ENCODE measurements around the gene ZBTB17. TPM values are rescaled to one million over a fixed set of nuclear protein-coding genes. Genes with fewer than 3 reads are reported as not detected.

Gene ZBTB17
- total and polyA plus RNA-seq, 2 donors = 30.7 to 81.3 TPM

GRCh38 chr1:15994081-15994480, 18.2 kb upstream of the ZBTB17 start:
- DNase-seq (ENCODE audit: low read depth in 6 of 9, low spot score in 9 of 9) = no peak
- no peak overlapping the region for H3K27ac ChIP-seq (ENCODE audit: low read depth in 1 of 2, low read length in 1 of 2)
- no peak overlapping the region for H3K4me3 ChIP-seq (ENCODE audit: low read length in 2 of 2)
- H3K9me3 ChIP-seq (ENCODE audit: control insufficient read depth in 2 of 2, insufficient read depth in 1 of 2, low read length in 1 of 2) = no peaks in the 10 kb centered on the region
- 95% methylated on average over 10 of the region's 10 CpGs for WGBS
- no peaks in the 10 kb centered on the region for H3K36me3 ChIP-seq (ENCODE audit: control insufficient read depth in 2 of 2, insufficient read depth in 2 of 2, low read length in 1 of 2)
- H3K4me1 ChIP-seq (ENCODE audit: control insufficient read depth in 2 of 2, insufficient read depth in 2 of 2, low read length in 2 of 2) = no peaks in the 10 kb centered on the region
- peaks cover 0 to 2% of the 10 kb centered on the region in 2 donors for H3K27me3 ChIP-seq (ENCODE audit: control insufficient read depth in 2 of 2, insufficient read depth in 1 of 2, low read length in 1 of 2)

- no peak overlapping the region for H3K4me3 ChIP-seq (ENCODE audit: low read length in 2 of 2)
- H3K4me1 ChIP-seq (ENCODE audit: control insufficient read depth in 2 of 2, insufficient read depth in 2 of 2, low read length in 2 of 2) = no peaks in the 10 kb centered on the region
- H3K9me3 ChIP-seq (ENCODE audit: control insufficient read depth in 2 of 2, insufficient read depth in 1 of 2, low read length in 1 of 2) = no peaks in the 10 kb centered on the region
- H3K27ac ChIP-seq (ENCODE audit: low read depth in 1 of 2, low read length in 1 of 2) = no peak overlapping the region
- WGBS = 98% methylated on average over 15 of the region's 15 CpGs
- peaks cover 0 to 2% of the 10 kb centered on the region in 2 donors for H3K27me3 ChIP-seq (ENCODE audit: control insufficient read depth in 2 of 2, insufficient read depth in 1 of 2, low read length in 1 of 2)
- no peak for DNase-seq (ENCODE audit: low read depth in 6 of 9, low spot score in 9 of 9)
- no peaks in the 10 kb centered on the region for H3K36me3 ChIP-seq (ENCODE audit: control insufficient read depth in 2 of 2, insufficient read depth in 2 of 2, low read length in 1 of 2)
These were observed 17.8 kb upstream of the ZBTB17 start for GRCh38 chr1:15993666-15994065.

GRCh38 chr1:15992582-15993500, 16.9 kb upstream of the ZBTB17 start:
- 63% methylated on average over 17 of the region's 17 CpGs for WGBS
- Histone ChIP-seq H3K27me3 (ENCODE audit: control insufficient read depth in 2 of 2, insufficient read depth in 1 of 2, low read length in 1 of 2) (peaks cover 0 to under 1% of the 10 kb centered on the region in 2 donors), H3K4me1 (ENCODE audit: control insufficient read depth in 2 of 2, insufficient read depth in 2 of 2, low read length in 2 of 2) (no peaks in the 10 kb centered on the region), H3K27ac (ENCODE audit: low read depth in 1 of 2, low read length in 1 of 2) (no peak overlapping the region), H3K9me3 (ENCODE audit: control insufficient read depth in 2 of 2, insufficient read depth in 1 of 2, low read length in 1 of 2) (no peaks in the 10 kb centered on the region), H3K36me3 (ENCODE audit: control insufficient read depth in 2 of 2, insufficient read depth in 2 of 2, low read length in 1 of 2) (no peaks in the 10 kb centered on the region), H3K4me3 (ENCODE audit: low read length in 2 of 2) (no peak overlapping the region)
- no peak for DNase-seq (ENCODE audit: low read depth in 6 of 9, low spot score in 9 of 9)

GRCh38 chr1:15992187-15992553, 16.3 kb upstream of the ZBTB17 start:
- H3K4me3 ChIP-seq (ENCODE audit: low read length in 2 of 2) = no peak overlapping the region
- H3K27ac ChIP-seq (ENCODE audit: low read depth in 1 of 2, low read length in 1 of 2) = no peak overlapping the region
- H3K36me3 ChIP-seq (ENCODE audit: control insufficient read depth in 2 of 2, insufficient read depth in 2 of 2, low read length in 1 of 2) = no peaks in the 10 kb centered on the region
- no peaks in the 10 kb centered on the region for H3K9me3 ChIP-seq (ENCODE audit: control insufficient read depth in 2 of 2, insufficient read depth in 1 of 2, low read length in 1 of 2)
- 97% methylated on average over 7 of the region's 7 CpGs for WGBS
- no peaks in the 10 kb centered on the region for H3K4me1 ChIP-seq (ENCODE audit: control insufficient read depth in 2 of 2, insufficient read depth in 2 of 2, low read length in 2 of 2)
- DNase-seq (ENCODE audit: low read depth in 6 of 9, low spot score in 9 of 9) = no peak
- H3K27me3 ChIP-seq (ENCODE audit: control insufficient read depth in 2 of 2, insufficient read depth in 1 of 2, low read length in 1 of 2) = no peaks in the 10 kb centered on the region

- Histone ChIP-seq H3K4me3 (ENCODE audit: low read length in 2 of 2) (no peak overlapping the region), H3K4me1 (ENCODE audit: control insufficient read depth in 2 of 2, insufficient read depth in 2 of 2, low read length in 2 of 2) (no peaks in the 10 kb centered on the region), H3K36me3 (ENCODE audit: control insufficient read depth in 2 of 2, insufficient read depth in 2 of 2, low read length in 1 of 2) (no peaks in the 10 kb centered on the region), H3K27ac (ENCODE audit: low read depth in 1 of 2, low read length in 1 of 2) (no peak overlapping the region), H3K27me3 (ENCODE audit: control insufficient read depth in 2 of 2, insufficient read depth in 1 of 2, low read length in 1 of 2) (no peaks in the 10 kb centered on the region), H3K9me3 (ENCODE audit: control insufficient read depth in 2 of 2, insufficient read depth in 1 of 2, low read length in 1 of 2) (no peaks in the 10 kb centered on the region)
- DNase-seq (ENCODE audit: low read depth in 6 of 9, low spot score in 9 of 9) = no peak
- 95% methylated on average over 11 of the region's 11 CpGs for WGBS
These were observed 15.7 kb upstream of the ZBTB17 start for GRCh38 chr1:15991427-15992186.

- no peak for DNase-seq (ENCODE audit: low read depth in 6 of 9, low spot score in 9 of 9)
- no peak overlapping the region for H3K4me3 ChIP-seq (ENCODE audit: low read length in 2 of 2)
- H3K27me3 ChIP-seq (ENCODE audit: control insufficient read depth in 2 of 2, insufficient read depth in 1 of 2, low read length in 1 of 2) = no peaks in the 10 kb centered on the region
- H3K4me1 ChIP-seq (ENCODE audit: control insufficient read depth in 2 of 2, insufficient read depth in 2 of 2, low read length in 2 of 2) = no peaks in the 10 kb centered on the region
- no peaks in the 10 kb centered on the region for H3K36me3 ChIP-seq (ENCODE audit: control insufficient read depth in 2 of 2, insufficient read depth in 2 of 2, low read length in 1 of 2)
- no peaks in the 10 kb centered on the region for H3K9me3 ChIP-seq (ENCODE audit: control insufficient read depth in 2 of 2, insufficient read depth in 1 of 2, low read length in 1 of 2)
- no peak overlapping the region for H3K27ac ChIP-seq (ENCODE audit: low read depth in 1 of 2, low read length in 1 of 2)
- 92% methylated on average over 9 of the region's 9 CpGs for WGBS
These were observed 13.9 kb upstream of the ZBTB17 start for GRCh38 chr1:15989776-15990175.

- no peaks in the 10 kb centered on the region for H3K9me3 ChIP-seq (ENCODE audit: control insufficient read depth in 2 of 2, insufficient read depth in 1 of 2, low read length in 1 of 2)
- H3K4me3 ChIP-seq (ENCODE audit: low read length in 2 of 2) = no peak overlapping the region
- WGBS = 85% methylated on average over 13 of the region's 13 CpGs
- H3K4me1 ChIP-seq (ENCODE audit: control insufficient read depth in 2 of 2, insufficient read depth in 2 of 2, low read length in 2 of 2) = no peaks in the 10 kb centered on the region
- H3K36me3 ChIP-seq (ENCODE audit: control insufficient read depth in 2 of 2, insufficient read depth in 2 of 2, low read length in 1 of 2) = no peaks in the 10 kb centered on the region
- no peaks in the 10 kb centered on the region for H3K27me3 ChIP-seq (ENCODE audit: control insufficient read depth in 2 of 2, insufficient read depth in 1 of 2, low read length in 1 of 2)
- no peak overlapping the region for H3K27ac ChIP-seq (ENCODE audit: low read depth in 1 of 2, low read length in 1 of 2)
- DNase-seq (ENCODE audit: low read depth in 6 of 9, low spot score in 9 of 9) = no peak
These were observed 13.2 kb upstream of the ZBTB17 start for GRCh38 chr1:15988856-15989736.

GRCh38 chr1:15985611-15986297, 9.9 kb upstream of the ZBTB17 start:
- Histone ChIP-seq H3K9me3 (ENCODE audit: control insufficient read depth in 2 of 2, insufficient read depth in 1 of 2, low read length in 1 of 2) (no peaks in the 10 kb centered on the region), H3K27me3 (ENCODE audit: control insufficient read depth in 2 of 2, insufficient read depth in 1 of 2, low read length in 1 of 2) (no peaks in the 10 kb centered on the region), H3K4me3 (ENCODE audit: low read length in 2 of 2) (no peak overlapping the region), H3K36me3 (ENCODE audit: control insufficient read depth in 2 of 2, insufficient read depth in 2 of 2, low read length in 1 of 2) (no peaks in the 10 kb centered on the region), H3K4me1 (ENCODE audit: control insufficient read depth in 2 of 2, insufficient read depth in 2 of 2, low read length in 2 of 2) (no peaks in the 10 kb centered on the region), H3K27ac (ENCODE audit: low read depth in 1 of 2, low read length in 1 of 2) (no peak overlapping the region)
- no peak for DNase-seq (ENCODE audit: low read depth in 6 of 9, low spot score in 9 of 9)
- WGBS = 81% methylated on average over 5 of the region's 5 CpGs
